ENCODE measurements around the gene C20orf204. TPM values are rescaled to one million over a fixed set of nuclear protein-coding genes. Genes with fewer than 3 reads are reported as not detected.

Gene C20orf204
- total and polyA plus RNA-seq, 10 of the 15 experiments (the other 5 are each of a cell fraction or from before 2014, with no cell fraction given): 0.24 to 56.0 (median 12.4) TPM

GRCh38 chr20:64055396-64055892, 19.5 kb downstream of the C20orf204 start:
- intact Hi-C loops (cut with micrococcal nuclease; ENCODE audit: unreplicated experiment): loop anchor here (5.0 to 10.0 kb wide), 3 partner anchors 73 to 191 kb away; partner anchors contain the start of genes ABHD16B, PRPF6, TPD52L2 and UCKL1
- Histone ChIP-seq H3K4me3 (no peak overlapping the region), H3K36me3 (ENCODE audit: control insufficient read depth in 2 of 2, insufficient read depth in 2 of 2, low read length in 1 of 2) (no peaks in the 10 kb centered on the region), H3K27ac (ENCODE audit: control insufficient read depth, insufficient read depth) (peak overlapping the region; percentile 6; the same call in 1 of the 2 replicates), H3K27me3 (replicated peaks in 1 of 2; ENCODE audit: control insufficient read depth in 2 of 2, insufficient read depth in 2 of 2, low read length in 1 of 2) (peaks cover 0 to 4% of the 10 kb centered on the region in 2 experiments; a peak in 2 of 4 replicates), H3K4me1 (ENCODE audit: control insufficient read depth, insufficient read depth, low read length) (peaks cover 48% of the 10 kb centered on the region), H3K79me2 (ENCODE audit: control insufficient read depth, insufficient read depth, low read length) (no peaks in the 10 kb centered on the region; the same call in none of the 2 replicates), H3K9ac (ENCODE audit: control insufficient read depth, insufficient read depth, low read length) (no peak overlapping the region), H3K9me3 (replicated peaks; ENCODE audit: control insufficient read depth, insufficient read depth, low read length) (no peaks in the 10 kb centered on the region), H2AFZ (ENCODE audit: control insufficient read depth, low read depth, low read length) (no peak overlapping the region; the same call in 1 of the 2 replicates), H4K20me1 (ENCODE audit: control insufficient read depth, insufficient read depth) (no peaks in the 10 kb centered on the region), H3K4me2 (ENCODE audit: control insufficient read depth, insufficient read depth) (peak overlapping the region; percentile 13)
- SMC1A ChIA-PET (ENCODE audit: uncharacterized antibody, unreplicated experiment): interaction anchor here (0.6 to 1.8 kb wide), 2 partner anchors 15 to 25 kb away, joined by 3 to 9 read pairs; no protein-coding TSS in a partner anchor
- WGBS (ENCODE audit: insufficient coverage, insufficient replicate concordance, low lambda C conversion rate, missing lambda C conversion rate): 64% methylated on average over 9 of the region's 9 CpGs
- POLR2A ChIA-PET: interaction anchor here (0.9 to 2.6 kb wide), 4 partner anchors 16 to 24 kb away, joined by 3 to 28 read pairs (median 4); partner anchors contain the start of gene RGS19
- RAD21 ChIA-PET (ENCODE audit: unreplicated experiment): interaction anchor here (1.1 to 7.1 kb wide), 6 partner anchors 15 to 518 kb away, joined by 3 to 78 read pairs (median 6); partner anchors contain the start of gene PTK6
- in situ Hi-C loops (cut with MboI): no loop called here
- TF ChIP-seq SIX5 (IDR thresholded peaks at IDR 0.05; ENCODE audit: low read depth, low read length, severe bottlenecking): no peak
- TF ChIP-seq ZZZ3 (IDR thresholded peaks at IDR 0.05; ENCODE audit: control insufficient read depth, insufficient read length, low read depth): no peak
- 0 out of 2 replicates have a peak, but pooled peaks have one; percentile 31 for TF ChIP-seq ZNF217 (IDR thresholded peaks at IDR 0.05)
- TF ChIP-seq SMAD5 (IDR thresholded peaks at IDR 0.05; ENCODE audit: low read depth): no peak
- no peak for TF ChIP-seq IRF5 (IDR thresholded peaks at IDR 0.05; ENCODE audit: borderline replicate concordance)
- 0 out of 2 replicates have a peak, but pooled peaks have one; percentile 47 for TF ChIP-seq SMARCA5 (IDR thresholded peaks at IDR 0.05)
- DNase-seq (ENCODE audit: low read depth, low spot score): no peak
- no TSS peak for BruUV-seq (replicated peaks)
- FAIRE-seq: no peak
- CTCF ChIA-PET: interaction anchor here (0.8 to 9.2 kb wide), 6 partner anchors 11 to 153 kb away, joined by 3 to 108 read pairs (median 11); partner anchors contain the start of genes PRPF6 and SAMD10
- ATAC-seq: no peak

All from GM12878 (cell line).